H1 (cell line): ENCODE results near the gene CRADD. TPM values are rescaled to one million over a fixed set of nuclear protein-coding genes. Genes with fewer than 3 reads are reported as not detected.

Experiments used
- CEBPB ChIP-seq: IDR thresholded peaks from 2 replicates; pipeline ENCODE4 v1.6.1; 2012; ENCODE audit warnings: low read depth, low read length
- E2F6 ChIP-seq: IDR thresholded peaks from 2 replicates; pipeline ENCODE4 v1.6.1; 2012; ENCODE audit warnings: inconsistent platforms
- JUN ChIP-seq: IDR thresholded peaks from 2 replicates; pipeline ENCODE4 v1.6.1; 2011; ENCODE audit warnings: low read depth, mild to moderate bottlenecking, improper control_type of control experiment, low read length
- polyA plus RNA-seq, 7 experiments: library from polyadenylated mRNA; depleted of rRNA in 3 of 7; stranded (reverse) in 5 of 7; unstranded in 2 of 7; fragments of >200 nt in 5 of 7; fragments of 200-250 nt in 2 of 7; gene quantifications; 1 replicate in 5 of 7; 2 replicates in 1 of 7; 4 replicates in 1 of 7; pipeline versions ENCODE4 v1.2.1 to v1.2.3, GENCODE V29; 2011 to 2013; ENCODE audit warnings: missing spikeins in 2 of 7, mixed read lengths in 2 of 7
- total RNA-seq: library from RNA; stranded (reverse); fragmentation: NEBNext Ultra II Directional; extraction: Animal tissue kit (Norgen Biotek cat#: 25700); gene quantifications from 2 replicates; pipeline ENCODE4 v1.2.1, GENCODE V29; 2021

The CRADD gene
- total and polyA plus RNA-seq, 2 of the 8 experiments (the other 6 are each of a cell fraction or from before 2014, with no cell fraction given), result 8.1 to 15.4 TPM

- TF ChIP-seq JUN, result no peak
- TF ChIP-seq CEBPB, result no peak
- TF ChIP-seq E2F6, result no peak
Observed at GRCh38 chr12:93657071-93657470, 20.1 kb upstream of the CRADD start (continued).
